ENCODE results near the gene SRSF4. TPM values are rescaled to one million over a fixed set of nuclear protein-coding genes. Genes with fewer than 3 reads are reported as not detected.

Gene SRSF4
- total RNA-seq, 2 experiments from 2014 or later: 129 to 147 TPM

Other genes starting within 250 kb of the SRSF4 start
- 1 to 10 TPM; 1.1 TPM for gene TMEM200B, start 58.0 kb downstream of the SRSF4 start, total RNA-seq
- 10 to 100 TPM; 41.3 to 43.1 TPM for gene MECR, start 49.0 kb upstream of the SRSF4 start, total RNA-seq
- under 1 TPM; 0.37 to 0.89 TPM for gene PTPRU, start 54.6 kb upstream of the SRSF4 start, total RNA-seq

All from activated CD4-positive, alpha-beta T cell treated with anti-CD3 and anti-CD28 coated beads for 36 hours (primary cell).